Mammary epithelial cell (primary cell): ENCODE data around the gene PPEF1.

Experiments
- EZH2 ChIP-seq: IDR thresholded peaks from 2 replicates; pipeline ENCODE4 v1.6.1; 2012; ENCODE audit warnings: low read length, inconsistent platforms, borderline replicate concordance
- TF ChIP-seq, protein P1 (sequence below), 2 donors: IDR thresholded peaks in 1 of 2; conservative IDR thresholded peaks in 1 of 2; 2 replicates each; pipeline ENCODE4 v1.5.1; 2011 to 2012; ENCODE audit warnings: inconsistent platforms in 2 of 2, low read length in 2 of 2, mild to moderate bottlenecking in 2 of 2, control low read depth in 1 of 2, low read depth in 1 of 2; ENCODE audit not compliant: insufficient read depth in 1 of 2; ENCODE audit errors: extremely low read depth in 1 of 2

GRCh38 chrX:18748499-18748898 lies 41.1 kb downstream of the PPEF1 start:
- TF ChIP-seq, protein P1, sequence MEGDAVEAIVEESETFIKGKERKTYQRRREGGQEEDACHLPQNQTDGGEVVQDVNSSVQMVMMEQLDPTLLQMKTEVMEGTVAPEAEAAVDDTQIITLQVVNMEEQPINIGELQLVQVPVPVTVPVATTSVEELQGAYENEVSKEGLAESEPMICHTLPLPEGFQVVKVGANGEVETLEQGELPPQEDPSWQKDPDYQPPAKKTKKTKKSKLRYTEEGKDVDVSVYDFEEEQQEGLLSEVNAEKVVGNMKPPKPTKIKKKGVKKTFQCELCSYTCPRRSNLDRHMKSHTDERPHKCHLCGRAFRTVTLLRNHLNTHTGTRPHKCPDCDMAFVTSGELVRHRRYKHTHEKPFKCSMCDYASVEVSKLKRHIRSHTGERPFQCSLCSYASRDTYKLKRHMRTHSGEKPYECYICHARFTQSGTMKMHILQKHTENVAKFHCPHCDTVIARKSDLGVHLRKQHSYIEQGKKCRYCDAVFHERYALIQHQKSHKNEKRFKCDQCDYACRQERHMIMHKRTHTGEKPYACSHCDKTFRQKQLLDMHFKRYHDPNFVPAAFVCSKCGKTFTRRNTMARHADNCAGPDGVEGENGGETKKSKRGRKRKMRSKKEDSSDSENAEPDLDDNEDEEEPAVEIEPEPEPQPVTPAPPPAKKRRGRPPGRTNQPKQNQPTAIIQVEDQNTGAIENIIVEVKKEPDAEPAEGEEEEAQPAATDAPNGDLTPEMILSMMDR (conservative IDR thresholded peaks at IDR 0.05 in 1 of 2, IDR thresholded peaks at IDR 0.05 in 1 of 2; ENCODE audit: extremely low read depth in 1 of 2, insufficient read depth in 1 of 2, low read depth in 1 of 2, low read length in 2 of 2): no peak
- no peak for TF ChIP-seq EZH2
